HEK293 (cell line): Measurements from ENCODE around the gene UNC5B.

Experiments used
- CTCF ChIA-PET: fragments of 350-600 bp; formaldehyde crosslinking; extraction: SDS; loops from one replicate; lab custom pipeline; 2021; ENCODE audit warnings: antibody characterized with exemption; lab: Yijun Ruan, JAX
- POLR2A ChIA-PET: fragments of 300-600 bp; formaldehyde crosslinking; extraction: SDS; loops from one replicate; lab custom pipeline; 2020; ENCODE audit warnings: antibody characterized with exemption, inconsistent platforms; lab: Yijun Ruan, JAX
- H3K27ac ChIP-seq: fragments of 200-500 bp; sonication (Bioruptor generic); 2 replicates; pipeline ENCODE4 v1.5.1; 2014; ENCODE audit warnings: low read depth, low read length, control low read depth, inconsistent platforms; ENCODE audit errors: extremely low read depth
- H3K36me3 ChIP-seq, 2 experiments: fragments of 200-500 bp in 1 of 2; sonication (Bioruptor generic) in 1 of 2; 1 replicate in 1 of 2; 2 replicates in 1 of 2; pipeline ENCODE4 v1.5.1; 2014 to 2017; ENCODE audit warnings: inconsistent platforms in 2 of 2, low read length in 2 of 2; ENCODE audit not compliant: control insufficient read depth in 2 of 2, insufficient read depth in 1 of 2
- H3K4me1 ChIP-seq: fragments of 200-500 bp; sonication (Bioruptor generic); 2 replicates; pipeline ENCODE4 v1.5.1; 2014; ENCODE audit warnings: mild to moderate bottlenecking, low read length, inconsistent platforms; ENCODE audit not compliant: control insufficient read depth, insufficient read depth
- H3K4me3 ChIP-seq: 2 replicates; pipeline ENCODE4 v1.5.1; 2011; ENCODE audit warnings: low read depth, mild to moderate bottlenecking, control low read depth, low read length, moderate library complexity
- H3K9me3 ChIP-seq: fragments of 200-500 bp; sonication (Bioruptor generic); 2 replicates; pipeline ENCODE4 v1.5.1; 2014; ENCODE audit warnings: low read depth, low read length, inconsistent platforms; ENCODE audit not compliant: control insufficient read depth, insufficient read depth
- PBX3 ChIP-seq: sonication (generic); formaldehyde crosslinking; IDR thresholded peaks from 2 replicates; pipeline ENCODE4 v1.8.1; 2022; ENCODE audit warnings: mild to moderate bottlenecking, moderate library complexity, missing genetic modification reagents
- PRDM2 ChIP-seq: fragments of 450-650 bp; formaldehyde crosslinking; IDR thresholded peaks from 2 replicates; pipeline ENCODE4 v1.5.1; 2016; ENCODE audit warnings: missing biosample characterization, missing genetic modification characterization, borderline replicate concordance
- SCRT1 ChIP-seq: fragments of 450-650 bp; formaldehyde crosslinking; IDR thresholded peaks from 2 replicates; pipeline ENCODE4 v1.5.1; 2016; ENCODE audit warnings: missing biosample characterization, missing genetic modification characterization, borderline replicate concordance
- SETDB1 ChIP-seq: IDR thresholded peaks from one replicate; pipeline ENCODE4 v1.6.1; 2017; ENCODE audit warnings: mild to moderate bottlenecking, low read length, moderate library complexity, mixed read lengths; ENCODE audit not compliant: insufficient read length
- SP7 ChIP-seq: fragments of 450-650 bp; formaldehyde crosslinking; IDR thresholded peaks from 2 replicates; pipeline ENCODE4 v1.5.1; 2016; ENCODE audit warnings: missing biosample characterization, missing genetic modification characterization
- ZBTB17 ChIP-seq: fragments of 450-650 bp; formaldehyde crosslinking; IDR thresholded peaks from 2 replicates; pipeline ENCODE4 v1.5.1; 2016; ENCODE audit warnings: missing biosample characterization, missing genetic modification characterization
- ZBTB7A ChIP-seq: fragments of 450-650 bp; formaldehyde crosslinking; IDR thresholded peaks from 2 replicates; pipeline ENCODE4 v1.5.1; 2016; ENCODE audit warnings: low read depth, missing biosample characterization, missing genetic modification characterization
- ZIC2 ChIP-seq: fragments of 450-650 bp; formaldehyde crosslinking; IDR thresholded peaks from 2 replicates; pipeline ENCODE4 v1.5.1; 2016; ENCODE audit warnings: missing biosample characterization, missing genetic modification characterization
- ZNF146 ChIP-seq: fragments of 450-650 bp; formaldehyde crosslinking; IDR thresholded peaks from 2 replicates; pipeline ENCODE4 v1.5.1; 2016; ENCODE audit warnings: missing biosample characterization, missing genetic modification characterization
- ZNF175 ChIP-seq: fragments of 450-650 bp; formaldehyde crosslinking; IDR thresholded peaks from 2 replicates; pipeline ENCODE4 v1.5.1; 2016; ENCODE audit warnings: missing biosample characterization, missing genetic modification characterization
- ZNF23 ChIP-seq: fragments of 450-650 bp; formaldehyde crosslinking; IDR thresholded peaks from 2 replicates; pipeline ENCODE4 v1.5.1; 2016; ENCODE audit warnings: missing biosample characterization, missing genetic modification characterization, borderline replicate concordance
- ZNF248 ChIP-seq: fragments of 450-650 bp; formaldehyde crosslinking; IDR thresholded peaks from 2 replicates; pipeline ENCODE4 v1.5.1; 2017; ENCODE audit warnings: missing biosample characterization, missing genetic modification characterization
- ZNF311 ChIP-seq: fragments of 450-650 bp; formaldehyde crosslinking; IDR thresholded peaks from 2 replicates; pipeline ENCODE4 v1.5.1; 2017; ENCODE audit warnings: missing biosample characterization, missing genetic modification characterization, borderline replicate concordance
- ZNF514 ChIP-seq: fragments of 450-650 bp; formaldehyde crosslinking; IDR thresholded peaks from 2 replicates; pipeline ENCODE4 v1.5.1; 2016; ENCODE audit warnings: missing biosample characterization, missing genetic modification characterization
- ZNF518A ChIP-seq: fragments of 450-650 bp; formaldehyde crosslinking; conservative IDR thresholded peaks from 2 replicates; pipeline ENCODE4 v1.5.1; 2016; ENCODE audit warnings: low read depth, missing biosample characterization, missing genetic modification characterization
- ZNF544 ChIP-seq: fragments of 450-650 bp; formaldehyde crosslinking; IDR thresholded peaks from 2 replicates; pipeline ENCODE4 v1.5.0; 2017; ENCODE audit warnings: missing biosample characterization, missing genetic modification characterization
- ZNF596 ChIP-seq: fragments of 450-650 bp; IDR thresholded peaks from 2 replicates; pipeline ENCODE4 v1.5.0; 2018; ENCODE audit warnings: missing biosample characterization, mild to moderate bottlenecking, missing genetic modification characterization, moderate library complexity
- ZNF654 ChIP-seq: fragments of 450-650 bp; formaldehyde crosslinking; IDR thresholded peaks from 2 replicates; pipeline ENCODE4 v1.5.1; 2016; ENCODE audit warnings: low read depth, missing biosample characterization, missing genetic modification characterization
- ZNF664 ChIP-seq: fragments of 450-650 bp; formaldehyde crosslinking; IDR thresholded peaks from 2 replicates; pipeline ENCODE4 v1.5.1; 2016; ENCODE audit warnings: missing biosample characterization, missing genetic modification characterization
- ZNF677 ChIP-seq: fragments of 450-650 bp; IDR thresholded peaks from 2 replicates; pipeline ENCODE4 v1.5.0; 2018; ENCODE audit warnings: missing biosample characterization, mild to moderate bottlenecking, missing genetic modification characterization, moderate library complexity
- ZNF843 ChIP-seq: fragments of 450-650 bp; formaldehyde crosslinking; IDR thresholded peaks from 2 replicates; pipeline ENCODE4 v1.5.1; 2016; ENCODE audit warnings: missing biosample characterization, missing genetic modification characterization
- ZSCAN30 ChIP-seq: fragments of 450-650 bp; IDR thresholded peaks from 2 replicates; pipeline ENCODE4 v1.5.1; 2018; ENCODE audit warnings: missing biosample characterization, mild to moderate bottlenecking, missing genetic modification characterization, moderate library complexity
- TF ChIP-seq, protein P1 (sequence below): fragments of 450-650 bp; formaldehyde crosslinking; IDR thresholded peaks from 2 replicates; pipeline ENCODE4 v1.5.1; 2016; ENCODE audit warnings: missing biosample characterization, missing genetic modification characterization

UNC5B gene

GRCh38 chr10:71344993-71345480 lies 132.7 kb downstream of the UNC5B start:
- H3K36me3 ChIP-seq, result no peaks in the 10 kb centered on the region
- POLR2A ChIA-PET, result no interaction called here
- H3K4me1 ChIP-seq, result no peaks in the 10 kb centered on the region
- H3K9me3 ChIP-seq, result no peaks in the 10 kb centered on the region
- CTCF ChIA-PET, result interaction anchor here (0.8 kb wide), 1 partner anchor 264 kb away, joined by 3 read pairs; no protein-coding TSS in a partner anchor
- TF ChIP-seq, protein P1, sequence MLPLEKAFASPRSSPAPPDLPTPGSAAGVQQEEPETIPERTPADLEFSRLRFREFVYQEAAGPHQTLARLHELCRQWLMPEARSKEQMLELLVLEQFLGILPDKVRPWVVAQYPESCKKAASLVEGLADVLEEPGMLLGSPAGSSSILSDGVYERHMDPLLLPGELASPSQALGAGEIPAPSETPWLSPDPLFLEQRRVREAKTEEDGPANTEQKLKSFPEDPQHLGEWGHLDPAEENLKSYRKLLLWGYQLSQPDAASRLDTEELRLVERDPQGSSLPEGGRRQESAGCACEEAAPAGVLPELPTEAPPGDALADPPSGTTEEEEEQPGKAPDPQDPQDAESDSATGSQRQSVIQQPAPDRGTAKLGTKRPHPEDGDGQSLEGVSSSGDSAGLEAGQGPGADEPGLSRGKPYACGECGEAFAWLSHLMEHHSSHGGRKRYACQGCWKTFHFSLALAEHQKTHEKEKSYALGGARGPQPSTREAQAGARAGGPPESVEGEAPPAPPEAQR (tag by site-specific recombination), result no peak
- TF ChIP-seq ZNF514 (tag by site-specific recombination) (no peak), ZNF23 (tag by site-specific recombination) (peak; percentile 69; the same call in 1 of the 2 replicates), ZNF175 (tag by site-specific recombination) (no peak), ZIC2 (tag by site-specific recombination) (no peak), ZNF248 (tag by site-specific recombination) (no peak), ZNF843 (tag by site-specific recombination) (no peak), PRDM2 (tag by site-specific recombination) (no peak), ZBTB17 (tag by site-specific recombination) (peak; percentile 91), ZNF596 (tag by site-specific recombination) (no peak), SP7 (tag by site-specific recombination) (no peak), ZNF664 (tag by site-specific recombination) (no peak), ZNF654 (tag by site-specific recombination) (no peak), PBX3 (CRISPR knock-in tag) (no peak), SETDB1 (peak; percentile 32), ZNF677 (tag by site-specific recombination) (no peak), ZSCAN30 (no peak)
- H3K4me3 ChIP-seq, result no peak overlapping the region
- no peak overlapping the region for H3K27ac ChIP-seq

DNA sequence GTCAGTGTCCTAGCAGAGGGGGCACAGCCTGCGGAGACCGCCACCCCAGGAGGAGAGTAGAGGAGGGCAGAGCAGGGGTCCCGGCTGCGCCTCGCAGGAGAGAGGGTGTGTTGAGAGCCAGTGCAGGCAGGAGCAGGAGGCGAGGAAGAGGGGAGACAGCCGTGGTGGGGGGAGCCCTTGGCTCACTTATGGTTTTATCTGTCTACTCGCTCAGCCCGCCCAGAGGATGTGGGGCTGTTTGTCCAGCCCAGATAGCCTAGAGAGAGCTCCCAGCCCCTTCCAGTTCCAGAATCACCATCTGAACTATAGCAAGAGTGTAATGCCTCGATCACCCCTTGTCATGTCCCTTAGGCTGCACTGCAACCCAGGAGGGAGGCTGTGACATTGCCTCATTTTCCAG lies 133.3 kb downstream of the UNC5B start:
- Histone ChIP-seq H3K4me3 (no peak overlapping the region), H3K27ac (no peak overlapping the region), H3K4me1 (no peaks in the 10 kb centered on the region), H3K9me3 (no peaks in the 10 kb centered on the region), H3K36me3 (no peaks in the 10 kb centered on the region)
- POLR2A ChIA-PET, result no interaction called here
- CTCF ChIA-PET, result interaction anchor here (0.8 kb wide), 1 partner anchor 263 kb away, joined by 3 read pairs; no protein-coding TSS in a partner anchor
- TF ChIP-seq ZNF311 (no peak), SCRT1 (tag by site-specific recombination) (no peak), ZBTB7A (no peak), ZNF518A (no peak), ZNF544 (tag by site-specific recombination) (no peak), ZNF146 (no peak)
